Measurements from ENCODE around the gene IGSF21.

DNA sequence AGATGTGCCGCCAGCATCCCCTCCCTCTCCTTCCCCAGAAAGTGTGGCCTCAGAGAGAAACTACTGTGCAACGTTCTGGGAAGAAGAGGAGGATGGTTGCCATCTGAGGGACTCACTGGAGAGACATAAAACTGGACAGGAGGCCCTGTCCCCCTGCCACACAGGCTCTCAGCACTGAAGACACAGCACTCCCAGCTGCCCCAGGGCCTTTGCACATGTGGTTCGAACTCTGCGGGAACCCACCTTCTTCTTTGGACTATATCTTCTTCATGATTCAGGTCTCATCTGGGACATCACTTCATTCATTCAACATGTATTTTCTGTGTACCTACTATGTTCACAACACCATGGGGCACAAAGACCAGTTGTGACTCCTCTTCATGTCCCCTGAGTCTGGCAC lies 17.4 kb downstream of the IGSF21 start:
- no peak for TF ChIP-seq GATA2 (IDR thresholded peaks at IDR 0.05; ENCODE audit: low read depth, low read length)
- TF ChIP-seq GATA3 (IDR thresholded peaks at IDR 0.05; ENCODE audit: low read depth, low read length): no peak

Data from SH-SY5Y (cell line).